ENCODE data around the gene FOXB1. TPM values are rescaled to one million over a fixed set of nuclear protein-coding genes. Genes with fewer than 3 reads are reported as not detected.

The FOXB1 gene
- polyA plus RNA-seq, 1 donor from 2014 or later = not detected

- Mint-ChIP-seq H3K27me3 (peaks cover 86% of the 10 kb centered on the region), H3K27ac (peak overlapping the region; percentile 63 to 92 (median 84)), H3K9me3 (peaks cover 7 to 25% (median 9%) of the 10 kb centered on the region in 3 donors), H3K4me3 (peak overlapping the region in 3 of 4 donors; percentile 5 to 80 (median 76)), H3K4me1 (peaks cover 12 to 19% (median 17%) of the 10 kb centered on the region in 3 donors), H3K36me3 (peaks cover 4% of the 10 kb centered on the region)
Observed at GRCh38 chr15:60003243-60004008, 685 bp upstream of the FOXB1 start.

DNA sequence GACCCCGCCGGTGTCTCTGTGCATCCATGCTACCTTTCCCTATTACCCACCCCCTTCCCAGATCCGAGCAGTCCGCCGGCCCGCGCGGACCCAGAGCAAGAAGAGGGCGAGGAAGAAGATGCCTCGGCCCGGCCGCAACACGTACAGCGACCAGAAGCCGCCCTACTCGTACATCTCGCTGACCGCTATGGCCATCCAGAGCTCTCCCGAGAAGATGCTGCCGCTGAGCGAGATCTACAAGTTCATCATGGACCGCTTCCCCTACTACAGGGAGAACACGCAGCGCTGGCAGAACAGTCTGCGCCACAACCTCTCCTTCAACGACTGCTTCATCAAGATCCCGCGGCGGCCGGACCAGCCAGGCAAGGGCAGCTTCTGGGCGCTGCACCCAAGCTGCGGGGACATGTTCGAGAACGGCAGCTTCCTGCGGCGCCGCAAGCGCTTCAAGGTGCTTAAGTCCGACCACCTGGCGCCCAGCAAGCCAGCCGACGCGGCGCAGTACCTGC, 788 bp downstream of the FOXB1 start:
- H3K9me3 Mint-ChIP-seq = peaks cover 7 to 25% (median 9%) of the 10 kb centered on the region in 3 donors
- peak overlapping the region; percentile 89 to 96 (median 94) for H3K4me3 Mint-ChIP-seq
- H3K27me3 Mint-ChIP-seq = peaks cover 79% of the 10 kb centered on the region
- H3K27ac Mint-ChIP-seq = peak overlapping the region; percentile 57 to 90 (median 67)
- peaks cover 4% of the 10 kb centered on the region for H3K36me3 Mint-ChIP-seq
- H3K4me1 Mint-ChIP-seq = peaks cover 12 to 19% (median 17%) of the 10 kb centered on the region in 3 donors

DNA sequence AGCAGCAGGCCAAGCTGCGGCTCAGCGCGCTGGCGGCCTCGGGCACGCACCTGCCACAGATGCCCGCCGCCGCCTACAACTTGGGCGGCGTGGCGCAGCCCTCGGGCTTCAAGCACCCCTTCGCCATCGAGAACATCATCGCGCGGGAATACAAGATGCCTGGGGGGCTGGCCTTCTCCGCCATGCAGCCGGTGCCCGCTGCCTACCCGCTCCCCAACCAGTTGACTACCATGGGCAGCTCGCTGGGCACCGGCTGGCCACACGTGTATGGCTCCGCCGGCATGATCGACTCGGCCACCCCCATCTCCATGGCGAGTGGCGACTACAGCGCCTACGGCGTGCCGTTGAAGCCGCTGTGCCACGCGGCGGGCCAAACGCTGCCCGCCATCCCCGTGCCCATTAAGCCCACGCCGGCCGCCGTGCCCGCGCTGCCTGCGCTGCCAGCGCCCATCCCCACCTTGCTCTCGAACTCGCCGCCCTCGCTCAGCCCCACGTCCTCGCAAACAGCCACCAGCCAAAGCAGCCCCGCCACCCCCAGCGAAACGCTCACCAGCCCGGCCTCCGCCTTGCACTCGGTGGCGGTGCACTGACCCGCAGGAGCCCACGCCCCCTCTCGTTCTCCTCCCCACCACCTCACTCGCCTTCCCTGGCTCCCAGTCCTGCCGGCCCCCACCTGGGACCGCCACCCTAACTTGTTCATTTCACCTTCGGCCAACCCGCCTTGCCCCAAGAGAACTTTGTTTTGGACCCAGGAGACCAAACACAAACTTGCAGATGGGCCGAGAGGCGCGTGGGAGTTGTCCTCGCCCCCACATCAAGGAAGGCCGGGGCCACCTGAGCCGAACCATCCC, 1.5 kb downstream of the FOXB1 start:
- Mint-ChIP-seq H3K36me3 (peaks cover 4% of the 10 kb centered on the region), H3K27me3 (peaks cover 79% of the 10 kb centered on the region), H3K9me3 (peaks cover 7 to 21% (median 9%) of the 10 kb centered on the region in 3 donors), H3K27ac (peak overlapping the region; percentile 88 to 93 (median 90)), H3K4me3 (peak overlapping the region; percentile 89 to 96 (median 94)), H3K4me1 (peaks cover 12 to 19% (median 17%) of the 10 kb centered on the region in 3 donors)

DNA sequence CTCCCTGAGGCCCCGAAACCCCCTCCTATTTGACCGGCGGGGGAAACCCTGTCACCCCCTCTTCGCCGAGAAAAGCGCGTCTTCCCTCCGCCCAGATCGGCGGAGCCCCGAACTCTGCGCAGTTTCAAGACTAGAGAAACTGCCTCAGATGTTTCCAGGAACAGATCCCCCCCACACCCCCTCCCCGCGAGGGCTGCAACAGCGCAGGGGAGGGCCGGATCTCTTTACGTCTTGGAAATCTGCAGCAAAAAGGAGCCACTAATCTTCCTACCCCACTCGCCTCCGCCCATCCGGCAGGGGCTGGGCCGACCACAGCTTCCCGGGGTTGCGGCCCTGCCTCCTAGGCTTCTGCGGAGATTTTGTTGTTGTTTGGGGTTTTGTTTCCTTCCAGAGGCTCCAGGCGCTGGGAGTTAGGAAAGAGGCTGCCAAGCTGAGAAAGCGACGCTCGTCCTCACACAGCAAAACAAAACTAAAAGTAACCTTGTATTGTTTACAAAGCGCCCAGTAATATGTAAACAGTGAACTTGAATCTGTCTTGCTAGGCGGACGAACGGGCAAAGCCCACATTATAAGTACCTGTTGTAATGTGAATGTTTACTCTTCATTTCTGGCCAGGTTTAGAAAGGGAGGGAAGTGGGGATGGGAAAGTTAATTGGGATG, 2.2 kb downstream of the FOXB1 start:
- peaks cover 12 to 19% (median 17%) of the 10 kb centered on the region in 3 donors for H3K4me1 Mint-ChIP-seq
- peak overlapping the region; percentile 89 to 96 (median 94) for H3K4me3 Mint-ChIP-seq

GRCh38 chr15:60006873-60007272, 2.8 kb downstream of the FOXB1 start:
- peaks cover 4 to 17% (median 5%) of the 10 kb centered on the region in 3 donors for H3K9me3 Mint-ChIP-seq
- H3K4me3 Mint-ChIP-seq = peak overlapping the region; percentile 89 to 96 (median 94)
- peak overlapping the region; percentile 88 to 93 (median 90) for H3K27ac Mint-ChIP-seq
- peaks cover 10 to 19% (median 17%) of the 10 kb centered on the region in 3 donors for H3K4me1 Mint-ChIP-seq
- peaks cover 76% of the 10 kb centered on the region for H3K27me3 Mint-ChIP-seq
- H3K36me3 Mint-ChIP-seq = peaks cover 4% of the 10 kb centered on the region

More for the DNA sequence above, 2.2 kb downstream of the FOXB1 start:
- peaks cover 80% of the 10 kb centered on the region for H3K27me3 Mint-ChIP-seq
- H3K9me3 Mint-ChIP-seq = peaks cover 4 to 18% (median 9%) of the 10 kb centered on the region in 3 donors
- H3K36me3 Mint-ChIP-seq = peaks cover 4% of the 10 kb centered on the region
- H3K27ac Mint-ChIP-seq = peak overlapping the region; percentile 88 to 93 (median 90)

DNA sequence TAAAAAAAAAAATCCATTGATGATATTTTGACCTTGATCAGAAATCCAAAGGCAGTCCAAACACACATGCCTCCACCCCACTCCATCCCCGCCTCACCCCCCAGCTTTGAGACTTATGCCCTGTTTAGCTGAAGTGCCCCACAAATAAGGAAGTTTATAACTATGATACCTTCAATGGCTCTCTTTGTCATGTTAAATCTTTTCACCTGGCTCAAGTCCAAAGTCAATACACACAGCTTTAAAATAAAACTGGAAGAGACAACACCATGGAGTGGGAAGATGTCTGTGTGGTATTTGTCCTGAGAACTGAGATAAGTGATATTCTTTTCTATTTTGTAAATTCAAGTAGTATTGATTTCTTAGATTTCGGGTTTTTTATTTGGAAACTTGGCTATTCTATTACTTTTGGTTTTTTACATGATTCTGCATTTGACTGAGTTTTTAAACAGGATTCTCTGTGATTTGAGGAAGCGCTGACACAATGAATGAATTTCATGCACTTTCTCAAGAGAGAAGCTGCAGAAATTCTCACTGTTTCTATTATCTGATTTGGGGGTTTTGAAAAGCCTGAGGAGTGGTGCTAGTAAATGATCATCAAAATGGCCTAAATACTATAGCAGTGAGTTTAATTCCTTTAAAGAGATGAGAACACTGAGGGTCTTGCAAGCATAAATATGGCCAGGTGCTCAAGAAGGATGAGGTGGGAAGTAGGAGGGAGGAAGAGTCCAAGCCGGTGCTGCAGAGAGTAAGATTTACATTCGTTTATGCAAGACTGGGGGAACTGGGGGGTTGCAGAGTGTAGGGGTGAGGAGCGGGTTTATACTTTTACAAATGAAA, 5.2 kb downstream of the FOXB1 start:
- Mint-ChIP-seq H3K27me3 (peaks cover 61% of the 10 kb centered on the region), H3K9me3 (peaks cover 0 to 15% (median 0%) of the 10 kb centered on the region in 3 donors), H3K4me1 (peaks cover 9 to 12% (median 11%) of the 10 kb centered on the region in 3 donors), H3K36me3 (peaks cover 2% of the 10 kb centered on the region), H3K4me3 (peak overlapping the region in 1 of 4 donors; percentile 5), H3K27ac (no peak overlapping the region)

DNA sequence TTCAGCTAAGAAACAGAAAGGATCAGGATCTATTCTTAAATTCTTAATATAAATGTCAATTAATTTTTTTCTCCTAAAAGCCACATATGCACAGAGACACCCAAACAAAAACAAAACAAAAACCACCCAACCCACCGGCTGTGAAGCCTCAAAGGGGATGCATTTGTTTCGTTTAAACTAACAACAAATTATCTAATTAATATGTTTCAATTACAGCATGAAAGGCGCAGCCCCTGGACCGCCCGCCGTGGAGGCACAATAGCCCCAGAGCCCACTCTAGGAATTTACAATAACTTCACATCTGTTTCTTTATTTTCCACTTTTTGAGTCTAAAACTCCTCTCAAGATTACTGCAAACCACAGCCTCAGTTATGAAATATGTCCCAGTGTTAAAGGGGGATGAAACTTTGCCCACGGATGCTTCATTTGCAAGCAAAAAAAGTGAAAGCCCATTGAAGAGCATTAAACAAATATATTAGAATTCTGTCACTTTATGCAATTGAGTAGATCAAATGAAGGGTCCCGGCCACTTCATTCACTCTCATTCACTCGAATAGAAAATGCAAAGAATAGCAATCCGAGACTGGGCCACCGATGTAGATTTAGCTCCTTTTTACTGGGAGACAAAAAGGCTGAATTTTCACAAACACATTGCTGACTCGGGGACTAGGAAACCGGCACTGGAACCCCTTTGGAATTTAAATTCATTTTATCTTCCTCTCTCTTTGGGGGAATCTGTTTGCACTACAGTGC, 6.0 kb downstream of the FOXB1 start:
- Mint-ChIP-seq H3K4me1 (peaks cover 6 to 12% (median 9%) of the 10 kb centered on the region in 3 donors), H3K27me3 (peaks cover 61% of the 10 kb centered on the region), H3K27ac (no peak overlapping the region), H3K9me3 (peaks cover 0 to 13% (median 2%) of the 10 kb centered on the region in 3 donors), H3K36me3 (peaks cover 2% of the 10 kb centered on the region), H3K4me3 (no peak overlapping the region)

- H3K9me3 Mint-ChIP-seq = peaks cover 0 to 10% (median 2%) of the 10 kb centered on the region in 3 donors
- peaks cover 6 to 8% (median 7%) of the 10 kb centered on the region in 3 donors for H3K4me1 Mint-ChIP-seq
- peaks cover 1% of the 10 kb centered on the region for H3K36me3 Mint-ChIP-seq
- no peak overlapping the region for H3K27ac Mint-ChIP-seq
- no peak overlapping the region for H3K4me3 Mint-ChIP-seq
- H3K27me3 Mint-ChIP-seq = peaks cover 57% of the 10 kb centered on the region
Observed at GRCh38 chr15:60010858-60011257, 6.7 kb downstream of the FOXB1 start.

GRCh38 chr15:60012695-60013094, 8.6 kb downstream of the FOXB1 start:
- H3K36me3 Mint-ChIP-seq = no peaks in the 10 kb centered on the region
- H3K9me3 Mint-ChIP-seq = peaks cover 3 to 8% (median 6%) of the 10 kb centered on the region in 3 donors
- no peak overlapping the region for H3K4me3 Mint-ChIP-seq
- no peak overlapping the region for H3K27ac Mint-ChIP-seq
- no peaks in the 10 kb centered on the region for H3K4me1 Mint-ChIP-seq
- peaks cover 49% of the 10 kb centered on the region for H3K27me3 Mint-ChIP-seq

DNA sequence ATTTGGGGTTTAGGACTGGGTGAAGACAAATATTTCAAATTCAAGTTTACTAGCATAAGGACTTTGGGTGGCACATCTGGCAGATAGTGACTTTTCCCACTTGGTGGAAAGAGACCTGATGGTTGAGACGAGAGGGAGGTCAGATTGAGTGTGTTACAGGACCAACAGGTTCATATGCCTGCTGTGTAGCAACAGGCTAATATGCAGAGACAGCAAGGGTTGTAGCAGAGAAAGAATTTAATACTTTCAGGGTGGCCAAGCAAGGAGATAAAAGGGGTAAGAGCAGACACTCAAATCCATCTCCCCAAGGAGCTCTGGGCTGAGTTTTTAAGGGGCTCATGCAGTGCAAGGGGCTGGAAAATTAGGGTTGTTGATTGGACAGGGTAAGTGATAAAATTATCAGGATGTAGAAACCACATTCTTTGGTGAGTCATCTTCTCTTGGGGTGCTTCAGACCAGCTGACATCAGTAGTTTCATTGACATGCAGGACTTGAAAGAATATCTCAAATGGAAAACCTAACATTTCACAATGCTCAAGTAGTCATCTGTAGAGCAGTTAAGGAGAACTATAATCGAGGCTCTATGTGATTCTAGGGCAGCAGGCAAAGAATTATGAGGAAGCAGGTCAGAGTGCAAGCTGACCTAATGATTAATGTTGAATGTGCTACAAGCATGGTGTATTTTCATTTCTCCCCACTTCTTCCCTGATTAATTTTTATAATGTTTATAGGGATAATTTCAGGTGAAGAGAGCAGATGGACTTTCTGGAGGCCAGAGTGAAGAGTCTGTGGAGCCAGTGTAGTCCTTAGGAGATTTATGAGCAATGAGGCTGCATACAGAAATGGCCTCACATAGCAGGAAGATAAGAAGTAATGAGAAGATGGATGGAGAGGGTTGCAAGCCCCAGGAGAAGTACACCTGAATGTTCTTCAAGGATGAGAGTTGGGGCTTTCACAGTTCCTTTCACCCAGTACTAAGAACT, 13.7 kb downstream of the FOXB1 start:
- Mint-ChIP-seq H3K9me3 (peaks cover 2 to 16% (median 10%) of the 10 kb centered on the region in 3 donors), H3K4me1 (no peaks in the 10 kb centered on the region), H3K36me3 (no peaks in the 10 kb centered on the region), H3K27ac (no peak overlapping the region), H3K27me3 (peaks cover 26% of the 10 kb centered on the region), H3K4me3 (no peak overlapping the region)

DNA sequence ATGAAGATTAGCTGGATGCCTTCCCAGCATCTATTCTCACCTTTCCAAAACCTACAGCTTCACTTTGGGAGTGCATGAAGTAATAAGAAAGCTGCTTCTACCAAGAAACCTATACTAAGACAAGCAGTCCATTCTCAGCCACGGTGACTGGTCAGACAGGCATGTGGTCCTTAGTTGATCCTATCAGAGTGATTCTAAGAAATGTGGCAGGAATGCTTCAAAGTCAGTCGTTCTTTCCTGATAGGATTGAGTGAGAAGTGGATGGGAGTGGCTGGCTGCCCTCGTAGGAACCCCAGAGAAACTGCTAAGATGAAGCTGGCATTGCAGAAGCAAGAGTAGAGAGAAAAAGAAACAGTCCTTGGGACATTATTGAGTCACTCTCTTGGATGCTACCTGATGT, 16.6 kb downstream of the FOXB1 start:
- Mint-ChIP-seq H3K27me3 (peaks cover 16% of the 10 kb centered on the region), H3K27ac (no peak overlapping the region), H3K9me3 (peaks cover 2 to 16% (median 8%) of the 10 kb centered on the region in 3 donors), H3K4me3 (no peak overlapping the region), H3K4me1 (no peaks in the 10 kb centered on the region), H3K36me3 (no peaks in the 10 kb centered on the region)
